HuH-7 (cell line): ENCODE data around the gene WDSUB1.

ENCODE experiments used
- DNase-seq: peaks from one replicate; pipeline ENCODE4 v3.0.0; 2011; ENCODE audit warnings: low spot score

WDSUB1 gene

DNA sequence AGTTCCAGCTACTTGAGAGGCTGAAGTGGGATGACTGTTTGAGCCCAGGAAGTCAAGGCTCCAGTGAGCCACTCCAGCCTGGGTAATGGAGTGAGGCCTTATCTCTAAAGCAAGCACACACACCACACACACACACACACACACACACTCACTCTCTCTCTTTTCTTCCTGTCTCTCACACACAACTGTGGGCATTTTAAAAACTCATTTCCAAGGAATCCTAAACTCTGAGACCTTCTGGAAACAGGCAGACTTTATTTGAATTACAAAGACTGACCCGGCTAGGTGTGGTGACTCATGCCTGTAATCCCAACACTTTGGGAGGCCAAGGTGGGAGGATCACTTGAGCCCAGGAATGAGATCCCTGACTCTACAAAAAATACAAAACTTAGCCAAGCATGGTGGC, 21.3 kb downstream of the WDSUB1 start:
- no peak for DNase-seq

DNA sequence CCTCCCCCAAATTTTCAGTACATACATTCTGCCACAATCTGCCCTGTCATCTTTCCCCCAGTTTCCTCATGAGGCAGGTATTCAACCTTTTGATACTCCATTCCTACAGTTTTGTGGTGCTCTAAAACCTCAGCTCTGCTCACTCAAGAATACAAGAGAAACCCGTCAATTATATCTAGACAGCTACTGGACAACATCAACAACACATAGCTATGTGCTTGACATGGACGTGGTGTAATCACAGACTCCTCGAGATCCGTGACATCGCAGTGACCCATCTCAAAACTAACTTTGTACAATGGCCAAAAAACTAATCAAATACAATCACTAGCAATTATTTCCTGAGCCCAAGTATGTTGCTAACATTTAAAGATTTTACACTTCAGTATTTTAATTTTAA, 23.6 kb downstream of the WDSUB1 start:
- no peak for DNase-seq

DNA sequence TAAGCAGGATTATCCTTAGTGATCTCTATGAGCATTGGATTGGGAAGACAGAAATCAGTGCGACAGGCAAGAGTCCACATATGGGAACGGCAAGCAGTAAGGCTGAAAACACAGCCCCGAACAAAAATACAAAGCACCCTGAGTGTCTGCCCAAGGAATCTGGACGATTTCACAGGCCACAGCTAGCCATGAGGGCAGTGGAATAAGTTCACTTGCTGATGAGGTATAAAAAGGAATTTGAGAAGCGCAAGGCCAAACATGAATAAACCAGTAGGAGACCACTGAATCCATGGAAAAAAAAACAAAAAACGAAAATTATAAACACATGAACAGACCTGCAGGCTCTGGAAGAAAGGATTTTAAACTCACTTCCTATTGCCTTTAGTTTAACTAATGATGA, 24.3 kb downstream of the WDSUB1 start:
- DNase-seq = no peak

DNA sequence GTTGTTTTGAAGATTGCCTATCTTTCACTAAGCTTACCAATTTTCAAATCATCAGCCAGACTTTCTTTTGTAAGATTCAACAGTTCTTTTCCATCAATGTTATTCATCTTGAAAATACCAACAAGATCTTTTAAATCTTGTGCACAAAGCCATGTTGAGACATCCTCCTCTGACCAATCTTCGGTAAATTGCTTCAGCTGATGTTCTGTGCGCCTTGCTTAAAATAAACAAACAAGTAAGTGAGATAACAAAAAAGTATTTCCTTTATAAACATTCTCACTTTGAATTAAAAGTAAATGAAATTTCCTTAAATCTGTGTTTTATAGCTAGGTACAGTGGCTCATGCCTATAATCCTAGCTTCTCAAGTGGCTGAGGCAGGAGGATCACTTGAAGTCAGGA, 30.3 kb downstream of the WDSUB1 start:
- DNase-seq = no peak

DNA sequence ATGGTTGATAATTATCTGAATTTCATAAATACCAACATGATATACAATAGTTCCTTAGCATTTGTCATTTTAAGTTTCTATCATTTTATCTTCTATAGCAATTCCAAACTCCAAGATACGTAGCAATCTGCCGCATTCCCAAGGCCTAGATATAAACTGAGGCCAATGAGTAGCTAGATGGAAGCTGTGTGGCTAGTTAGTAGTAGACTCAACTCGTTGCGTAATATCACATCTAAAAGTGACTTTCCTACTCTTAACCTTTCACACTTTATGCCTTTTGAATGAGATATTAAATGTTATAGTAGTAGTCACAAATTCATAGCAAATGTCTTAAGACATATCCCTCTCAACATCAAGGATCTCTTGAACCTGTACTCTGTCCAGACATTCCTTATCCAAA, 33.6 kb downstream of the WDSUB1 start:
- no peak for DNase-seq

DNA sequence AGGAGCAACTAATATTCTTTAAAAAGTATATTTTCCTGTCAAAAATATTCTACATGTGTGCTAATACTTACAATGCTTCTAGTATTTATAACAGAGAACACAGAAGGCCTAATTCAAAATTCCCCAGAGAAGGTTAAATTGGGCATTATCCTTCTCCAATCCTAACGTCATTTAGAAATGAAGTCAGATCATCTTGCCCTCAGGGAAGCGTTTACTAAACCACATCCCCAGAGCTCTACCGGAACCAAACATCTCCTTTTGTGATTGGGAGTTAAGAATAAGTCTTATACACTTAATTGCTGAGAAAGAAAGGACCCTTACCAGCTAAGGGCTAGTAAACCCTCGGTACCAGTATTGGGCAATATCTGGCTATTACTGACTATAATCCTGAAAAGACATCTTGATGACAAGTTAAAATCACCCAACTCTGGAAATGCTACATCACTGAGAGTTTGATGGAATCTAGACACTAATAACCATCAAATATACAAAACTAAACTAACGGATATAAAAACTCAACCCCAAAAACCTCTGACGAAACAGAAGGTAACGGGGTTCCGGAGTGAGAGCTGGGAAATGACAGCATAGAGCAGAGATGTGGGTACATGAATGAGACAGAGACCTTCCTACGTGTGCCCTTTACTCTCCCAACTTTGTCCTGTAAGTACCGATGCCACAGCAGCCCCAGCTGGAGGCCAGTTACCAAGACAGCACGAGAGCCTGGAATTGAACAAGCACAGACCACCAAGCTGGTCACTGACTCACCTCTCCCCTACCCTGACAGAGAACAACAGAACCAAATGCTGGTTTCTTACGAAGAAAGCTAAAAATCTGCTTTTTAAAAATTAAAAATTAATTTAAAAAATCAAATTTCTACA, 35.0 kb downstream of the WDSUB1 start:
- DNase-seq = no peak

DNA sequence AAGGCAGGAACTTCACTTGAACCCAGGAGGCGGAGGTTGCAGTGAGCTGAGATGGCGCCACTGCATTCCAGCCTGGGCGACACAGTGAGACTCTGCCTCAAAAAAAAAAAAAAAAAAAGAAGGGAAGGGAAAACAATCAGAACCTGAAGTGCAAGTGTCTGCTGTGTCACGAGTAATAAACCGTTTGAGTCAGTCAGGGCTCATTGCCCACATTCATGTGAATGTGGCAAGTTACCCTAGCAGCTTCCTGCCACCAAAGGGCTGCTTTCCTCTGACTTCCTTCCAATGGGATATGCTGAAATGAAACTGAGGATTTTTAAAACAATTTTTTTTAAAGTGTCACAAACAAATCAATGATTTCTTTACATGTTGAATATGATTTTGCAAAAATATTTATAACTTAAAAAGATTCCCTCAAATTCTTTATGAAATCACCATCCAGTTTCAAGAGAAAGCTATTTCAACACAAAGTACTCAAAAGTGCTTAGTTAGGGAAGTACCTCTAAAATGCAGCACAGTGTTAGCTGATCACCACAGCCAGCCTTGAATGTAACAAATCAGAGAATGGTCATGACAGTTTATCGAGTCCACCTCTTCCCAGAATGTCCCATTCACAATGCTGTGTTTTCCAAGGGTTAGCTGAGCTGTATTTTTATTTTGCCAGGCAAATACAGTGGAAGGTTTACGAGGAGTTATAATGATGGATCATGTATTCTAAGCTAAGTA, 36.4 kb downstream of the WDSUB1 start:
- no peak for DNase-seq

DNA sequence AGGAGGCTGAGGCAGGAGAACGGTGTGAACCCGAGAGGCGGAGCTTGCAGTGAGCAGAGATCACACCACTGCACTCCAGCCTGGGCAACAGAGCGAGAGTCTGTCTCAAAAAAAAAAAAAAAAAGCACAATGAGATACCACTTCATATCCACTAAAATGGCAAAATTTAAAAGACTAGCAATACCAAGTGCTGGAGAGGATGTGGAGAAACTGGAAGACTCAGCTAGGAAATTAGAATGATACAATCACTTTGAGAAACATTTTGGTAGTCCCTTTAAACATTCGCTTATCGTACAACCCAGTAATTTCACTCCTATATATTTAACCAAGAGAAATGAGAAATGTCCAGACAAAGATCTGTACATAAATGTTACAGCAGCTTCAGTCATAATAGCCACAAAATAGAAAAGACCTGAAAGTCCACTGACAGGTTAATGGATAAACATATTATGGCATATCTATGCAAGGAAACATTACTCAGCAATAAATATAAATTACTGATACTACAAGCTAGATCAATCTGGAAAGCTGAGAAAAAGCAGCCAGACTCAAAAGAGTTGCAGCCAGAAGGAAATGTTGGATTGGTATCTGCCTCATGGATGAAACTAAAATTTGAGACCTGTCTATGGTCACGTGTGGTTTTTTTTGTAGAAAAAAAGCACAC, 40.0 kb downstream of the WDSUB1 start:
- no peak for DNase-seq

DNA sequence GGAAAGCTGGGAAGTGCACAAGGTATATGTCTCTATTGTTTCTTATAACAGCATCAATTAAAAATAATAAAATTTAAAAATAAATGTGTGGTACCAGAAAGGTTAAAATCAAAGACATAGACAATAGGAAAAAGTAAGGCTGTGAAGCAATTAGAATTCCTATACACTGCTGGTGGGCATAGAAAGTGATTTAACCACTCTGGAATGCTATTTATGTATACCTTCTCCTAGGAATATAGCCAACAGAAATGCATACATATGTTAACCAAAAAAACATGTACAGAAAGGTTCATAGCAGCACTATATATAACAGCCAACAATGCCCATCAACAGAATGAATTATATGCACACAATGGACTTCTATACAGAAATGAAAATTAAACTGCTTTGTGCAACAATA, 43.0 kb downstream of the WDSUB1 start:
- DNase-seq = no peak

DNA sequence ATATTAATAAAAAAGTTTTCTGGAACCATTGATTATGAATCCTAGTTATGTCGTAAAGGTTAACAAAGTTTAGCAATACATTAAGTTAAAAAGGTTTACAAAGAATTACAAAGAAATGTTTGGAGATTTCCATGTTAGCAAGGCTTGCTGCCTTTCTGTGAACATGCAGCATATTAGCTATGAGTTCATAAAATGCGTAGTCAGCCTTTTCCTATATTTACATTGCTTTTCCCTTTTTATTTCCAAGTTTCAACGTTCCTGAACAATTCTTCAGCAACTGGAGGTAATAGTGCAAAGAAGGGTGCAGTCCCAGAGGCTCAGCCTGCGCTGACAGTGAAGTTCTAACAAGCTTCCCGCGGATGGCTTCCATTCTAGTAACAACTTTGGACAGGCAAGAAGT, 51.6 kb downstream of the WDSUB1 start:
- no peak for DNase-seq

DNA sequence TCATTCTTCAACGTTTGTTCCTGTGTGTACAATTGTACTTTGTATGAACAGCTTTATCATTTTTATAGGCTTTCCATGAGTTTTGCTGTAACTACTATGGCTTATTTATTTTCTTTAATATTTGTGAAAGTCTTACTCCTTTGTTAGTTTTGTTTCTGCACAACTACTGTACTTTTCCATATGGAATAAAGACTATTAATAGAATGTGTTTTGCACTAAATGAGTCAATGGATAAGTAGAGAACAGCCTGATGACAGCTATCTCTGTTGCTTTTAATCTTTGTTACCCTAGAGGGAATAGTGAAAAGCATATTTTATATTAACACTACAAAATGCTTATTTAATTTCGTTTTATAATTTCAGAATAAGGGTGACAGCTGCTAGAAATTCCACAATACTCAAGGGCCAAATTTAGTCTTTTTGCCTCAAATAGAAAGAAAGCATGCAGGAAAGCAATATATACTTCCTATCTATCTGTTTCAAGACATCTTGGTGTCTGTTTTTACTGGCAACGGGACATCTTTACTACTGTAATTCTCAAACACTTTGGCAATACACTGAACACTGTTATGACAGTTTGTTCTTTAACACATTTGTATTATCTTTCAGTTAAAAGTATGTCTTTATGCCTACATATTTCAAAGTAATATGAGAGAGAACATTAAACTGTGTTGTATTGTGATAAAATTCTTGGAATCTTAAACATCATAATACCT, 53.9 kb downstream of the WDSUB1 start:
- no peak for DNase-seq

DNA sequence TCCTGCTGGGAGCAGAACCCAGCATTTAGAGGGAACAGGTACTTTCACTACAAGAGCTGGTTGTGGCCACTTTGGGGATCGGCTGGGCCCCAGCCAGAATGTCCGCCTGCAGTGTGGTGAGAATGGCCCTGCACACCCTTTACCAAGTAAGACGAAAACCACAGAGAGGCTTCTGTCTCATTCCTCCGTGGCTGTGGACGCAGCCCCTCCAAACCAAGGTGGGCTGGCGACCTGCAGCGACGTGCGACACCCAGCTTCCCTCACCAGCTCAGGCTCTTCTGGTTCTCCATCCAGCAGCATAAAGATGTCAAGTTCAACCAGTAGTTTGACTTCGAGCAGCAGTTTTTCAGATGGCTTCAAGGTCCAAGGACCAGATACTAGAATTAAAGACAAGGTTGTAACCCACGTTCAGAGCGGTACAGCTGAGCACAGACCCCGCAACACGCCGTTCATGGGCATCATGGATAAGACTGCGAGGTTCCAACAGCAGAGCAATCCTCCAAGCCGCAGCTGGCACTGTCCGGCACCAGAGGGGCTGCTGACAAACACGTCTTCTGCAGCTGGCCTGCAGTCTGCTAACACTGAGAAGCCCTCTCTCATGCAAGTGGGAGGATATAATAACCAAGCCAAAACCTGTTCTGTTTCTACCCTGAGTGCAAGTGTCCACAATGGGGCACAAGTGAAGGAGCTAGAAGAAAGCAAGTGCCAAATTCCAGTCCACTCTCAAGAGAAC, 56.2 kb downstream of the WDSUB1 start:
- no peak for DNase-seq

DNA sequence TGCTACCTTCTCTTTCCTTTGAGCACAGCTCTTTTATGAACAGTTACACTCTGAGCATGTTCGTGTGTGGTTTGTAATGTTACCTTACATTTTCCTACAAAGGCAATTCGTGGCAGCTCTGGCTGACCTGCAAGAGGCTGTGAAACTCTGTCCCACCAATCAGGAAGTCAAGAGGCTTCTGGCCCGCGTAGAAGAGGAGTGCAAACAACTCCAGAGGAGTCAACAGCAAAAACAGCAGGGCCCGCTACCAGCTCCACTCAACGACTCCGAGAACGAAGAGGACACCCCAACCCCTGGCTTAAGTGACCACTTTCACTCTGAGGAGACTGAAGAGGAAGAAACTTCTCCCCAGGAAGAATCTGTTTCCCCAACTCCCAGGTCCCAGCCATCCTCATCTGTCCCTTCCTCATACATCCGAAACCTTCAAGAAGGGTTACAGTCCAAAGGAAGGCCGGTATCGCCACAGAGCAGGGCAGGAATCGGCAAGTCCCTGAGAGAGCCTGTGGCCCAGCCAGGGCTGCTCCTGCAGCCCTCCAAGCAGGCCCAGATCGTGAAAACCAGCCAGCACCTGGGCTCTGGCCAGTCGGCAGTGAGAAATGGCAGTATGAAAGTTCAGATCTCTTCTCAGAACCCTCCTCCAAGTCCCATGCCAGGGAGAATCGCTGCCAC, 56.9 kb downstream of the WDSUB1 start:
- DNase-seq = no peak

DNA sequence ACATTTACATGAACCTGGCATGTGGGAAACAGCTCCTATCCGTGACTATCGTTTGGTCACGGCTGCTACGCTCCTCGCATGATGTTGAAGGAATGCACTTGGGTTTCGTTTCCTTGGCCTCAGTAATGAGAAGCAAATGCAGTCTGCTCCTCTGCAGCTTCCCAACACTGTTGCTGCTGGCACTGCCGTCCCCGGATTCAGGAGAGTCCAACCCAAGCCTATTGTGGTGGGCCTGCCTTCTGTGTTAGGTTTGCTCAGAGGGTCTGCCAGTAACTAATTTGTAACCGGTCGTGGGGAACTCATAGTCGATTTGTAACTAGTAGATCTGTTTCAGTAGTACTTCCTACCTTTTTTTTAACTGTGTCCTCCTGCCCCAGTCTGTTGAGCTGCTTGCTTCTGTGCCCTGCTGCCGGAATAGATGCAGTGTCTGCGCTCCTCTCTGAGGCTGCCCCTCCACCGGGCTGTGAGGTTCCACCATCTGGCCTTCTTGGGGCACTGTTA, 58.4 kb downstream of the WDSUB1 start:
- no peak for DNase-seq

DNA sequence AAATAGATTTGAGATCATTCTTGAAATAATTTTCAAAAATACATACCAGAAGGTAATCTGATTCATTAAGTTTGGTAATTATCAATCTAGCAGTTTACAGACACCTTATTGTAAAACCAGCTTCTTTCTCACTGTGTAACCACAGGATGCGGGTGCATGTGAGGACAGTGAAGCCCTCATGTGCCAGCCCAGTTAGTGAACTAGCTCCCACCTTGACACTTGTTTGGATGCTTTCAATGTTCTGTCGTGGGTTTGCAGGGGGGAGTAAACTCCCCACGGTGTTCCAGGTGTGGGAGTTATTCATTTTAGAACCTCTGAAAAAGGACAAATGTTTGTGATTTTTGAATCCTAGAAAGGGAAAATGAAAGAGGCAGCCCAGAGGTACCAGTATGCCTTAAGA, 59.0 kb downstream of the WDSUB1 start:
- no peak for DNase-seq

DNA sequence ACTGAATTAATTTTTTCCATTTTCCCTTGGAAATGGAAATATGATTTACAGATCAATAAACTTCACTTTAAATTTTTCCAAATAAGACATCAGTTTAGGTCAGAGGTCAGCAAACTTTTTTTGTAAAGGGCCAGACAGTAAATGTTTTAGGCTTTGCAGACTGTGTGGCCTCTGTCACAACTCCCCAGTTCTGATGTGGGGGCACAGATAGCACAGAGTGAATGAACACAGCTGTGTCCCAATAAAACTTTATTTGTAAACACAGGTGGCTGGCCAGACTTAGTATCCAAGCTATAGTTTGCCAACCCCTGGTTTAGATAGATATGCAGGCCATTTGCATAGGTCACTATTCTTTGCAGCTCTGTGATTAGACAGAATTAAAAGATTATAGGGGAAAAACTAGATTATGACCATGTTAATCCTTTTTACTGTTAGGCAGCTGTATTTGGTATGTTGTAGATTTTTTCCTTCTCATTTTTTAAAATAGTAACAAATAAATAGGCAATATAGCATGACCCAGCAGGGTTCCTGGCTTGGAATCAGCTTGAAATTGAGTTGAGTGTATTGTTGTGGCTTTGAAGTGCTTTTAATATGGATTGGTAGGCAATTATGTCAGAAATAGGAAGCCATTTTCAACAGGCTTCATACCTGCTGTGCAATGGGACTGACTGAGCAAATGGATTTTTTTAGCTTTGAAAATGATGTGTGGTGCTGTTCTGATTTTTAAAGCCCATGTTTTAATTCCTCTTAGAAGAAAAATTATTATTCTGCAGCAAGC, 59.7 kb downstream of the WDSUB1 start:
- no peak for DNase-seq

DNA sequence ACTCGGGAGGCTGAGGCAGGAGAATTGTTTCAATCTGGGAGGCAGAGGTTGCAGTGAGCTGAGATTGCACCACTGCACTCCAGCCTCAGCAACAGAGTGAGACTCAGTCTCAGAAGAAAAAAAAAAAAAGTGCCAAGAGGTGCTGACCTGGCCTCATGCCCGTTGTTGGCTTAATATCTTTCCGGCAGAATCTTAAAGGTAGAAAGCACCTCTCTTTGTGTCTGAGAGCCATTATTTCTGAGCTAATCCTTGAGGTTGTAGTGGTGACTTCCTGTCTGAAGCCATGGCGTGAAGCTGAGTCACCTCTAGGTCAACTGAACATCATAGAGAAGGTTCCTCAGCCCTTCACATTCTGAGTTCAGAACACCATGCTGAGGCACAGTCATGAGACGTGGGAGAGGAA, 60.4 kb downstream of the WDSUB1 start:
- no peak for DNase-seq

DNA sequence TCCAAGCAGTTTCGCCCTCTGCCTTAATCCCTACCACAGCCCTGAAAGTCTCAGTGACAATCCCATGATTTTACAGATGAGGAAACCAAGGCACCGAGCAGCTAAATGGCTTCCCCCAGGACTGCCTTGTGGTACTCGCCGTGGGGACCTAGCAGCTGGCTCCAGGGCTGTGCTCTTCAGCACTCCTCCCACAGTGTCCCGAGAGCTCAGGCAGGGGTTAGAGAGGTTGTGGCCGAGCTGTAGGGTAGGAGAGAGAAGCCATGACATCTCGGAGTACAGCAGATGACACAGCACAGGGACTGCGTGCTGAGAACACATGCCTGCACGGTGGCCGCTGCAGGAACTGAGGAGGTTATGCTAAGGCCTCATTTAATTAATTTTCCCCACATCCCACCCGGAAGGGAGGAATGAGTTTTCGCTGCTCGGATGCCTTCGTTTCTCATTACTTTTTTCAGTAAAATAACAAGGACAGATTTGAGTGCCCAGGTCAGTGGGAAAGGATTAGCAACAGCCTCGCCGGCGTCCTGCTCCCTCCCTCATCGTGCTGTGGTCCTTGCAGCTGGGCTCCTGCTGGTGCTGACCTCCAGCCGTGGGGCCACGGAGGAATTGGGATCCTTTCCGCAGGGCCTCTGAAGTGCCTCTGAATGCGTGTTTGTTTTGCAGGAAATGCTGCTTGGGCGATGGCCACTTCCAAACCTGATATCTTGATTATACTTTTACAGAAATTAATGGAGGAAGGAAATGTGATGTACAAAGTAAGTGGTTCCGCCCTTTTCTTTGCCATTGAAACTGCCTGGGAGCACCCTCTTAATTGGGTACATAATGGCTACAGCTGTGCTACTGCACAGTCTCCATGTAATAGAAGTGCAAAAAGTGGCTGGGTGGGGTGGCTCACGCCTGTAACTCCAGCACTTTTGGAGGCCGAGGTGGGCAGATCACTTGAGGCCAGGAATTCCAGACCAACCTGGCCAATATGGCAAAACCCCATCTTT, 61.2 kb downstream of the WDSUB1 start:
- DNase-seq = no peak
